HG02623 (cell line): ENCODE results near the gene GMEB2.
"Not testable (repeated sequence)": the region's sequence is repeated elsewhere in the genome, so short reads cannot be mapped to it uniquely, and the experiment has no call there.

ENCODE experiments used
- ATAC-seq: cut with Tn5 transposase; IDR thresholded peaks from one replicate; pipeline ENCODE4 v1.9.1; 2021; ENCODE audit warnings: moderate library complexity; ENCODE audit not compliant: unreplicated experiment

GMEB2 gene

DNA sequence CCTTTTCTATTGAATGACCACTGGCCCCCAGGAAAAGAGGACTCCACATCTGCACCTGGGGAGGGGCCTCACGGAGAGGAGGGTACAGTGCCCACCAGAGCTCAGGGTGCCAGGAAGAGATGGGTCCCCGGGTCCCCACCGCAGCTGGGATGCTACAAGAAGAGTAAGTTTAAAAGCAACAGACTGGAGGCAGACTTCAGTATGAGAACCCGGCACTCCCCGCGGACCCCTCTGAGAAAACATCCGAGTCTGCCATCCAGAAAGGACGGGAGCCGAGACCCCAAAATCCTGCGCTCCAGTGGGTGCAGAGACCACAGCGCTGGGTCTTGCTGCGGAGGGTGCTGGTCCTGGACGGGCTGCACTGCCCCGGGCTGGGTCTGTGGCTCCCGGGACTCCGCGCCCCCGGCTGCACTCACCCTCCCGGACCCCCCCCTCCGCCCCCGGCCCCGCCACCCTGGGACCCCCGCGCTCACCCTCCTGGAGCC, 53.2 kb downstream of the GMEB2 start:
- no peak for ATAC-seq

GRCh38 chr20:63572788-63573646, 53.9 kb downstream of the GMEB2 start:
- ATAC-seq, result no peak

GRCh38 chr20:63572071-63572787, 54.7 kb downstream of the GMEB2 start:
- ATAC-seq, result no peak

GRCh38 chr20:63571087-63571478, 55.8 kb downstream of the GMEB2 start:
- ATAC-seq, result not testable (repeated sequence)

- no peak for ATAC-seq
Measured at GRCh38 chr20:63570281-63571086, 56.4 kb downstream of the GMEB2 start.

DNA sequence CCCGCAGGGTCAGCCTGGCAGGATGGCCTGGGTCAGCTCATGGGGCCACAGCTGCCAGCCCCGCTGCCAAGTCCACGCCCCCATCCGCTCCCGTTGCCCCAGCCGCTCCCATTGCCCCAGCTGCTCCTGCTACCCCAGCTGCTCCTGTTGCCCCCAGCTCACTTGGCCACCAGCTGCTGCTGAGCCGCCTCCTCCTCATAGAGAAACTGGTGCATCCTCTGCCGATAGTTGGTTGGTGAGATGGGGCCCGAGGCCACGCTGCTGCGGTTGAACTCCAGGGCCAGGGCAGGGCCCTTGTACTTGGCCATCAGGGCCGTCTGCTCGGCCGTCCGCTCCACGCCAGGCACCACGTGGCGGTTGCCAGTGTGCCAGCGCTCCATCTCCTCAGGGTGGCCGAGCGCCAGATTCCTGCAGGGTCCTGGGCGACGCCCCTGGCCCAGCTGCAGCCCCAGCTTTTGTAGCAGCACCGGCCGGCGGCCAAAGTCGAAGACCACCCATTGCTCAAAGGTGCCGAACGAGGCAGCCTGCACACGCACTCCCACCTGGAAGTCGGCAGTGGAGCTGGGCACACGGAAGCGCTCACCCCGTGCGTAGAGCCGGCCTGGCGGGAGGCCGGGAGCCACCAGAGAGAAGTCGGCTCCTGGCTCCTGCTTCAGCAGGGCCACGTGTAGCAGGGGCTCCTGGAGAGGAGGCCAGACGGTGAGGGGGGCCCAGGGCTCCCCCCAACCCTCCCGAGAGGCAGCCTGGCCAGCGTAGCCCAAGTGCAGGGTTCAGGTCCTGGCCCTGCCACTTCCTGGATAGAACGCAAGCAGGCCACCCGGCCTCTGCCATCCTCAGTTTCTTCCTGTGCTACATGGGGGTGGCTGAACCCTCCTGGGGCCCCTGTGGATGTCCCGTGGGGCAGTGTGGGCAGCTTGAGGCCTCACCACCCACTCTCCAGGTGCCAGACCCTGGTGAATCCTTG, 57.6 kb downstream of the GMEB2 start:
- ATAC-seq, result no peak

DNA sequence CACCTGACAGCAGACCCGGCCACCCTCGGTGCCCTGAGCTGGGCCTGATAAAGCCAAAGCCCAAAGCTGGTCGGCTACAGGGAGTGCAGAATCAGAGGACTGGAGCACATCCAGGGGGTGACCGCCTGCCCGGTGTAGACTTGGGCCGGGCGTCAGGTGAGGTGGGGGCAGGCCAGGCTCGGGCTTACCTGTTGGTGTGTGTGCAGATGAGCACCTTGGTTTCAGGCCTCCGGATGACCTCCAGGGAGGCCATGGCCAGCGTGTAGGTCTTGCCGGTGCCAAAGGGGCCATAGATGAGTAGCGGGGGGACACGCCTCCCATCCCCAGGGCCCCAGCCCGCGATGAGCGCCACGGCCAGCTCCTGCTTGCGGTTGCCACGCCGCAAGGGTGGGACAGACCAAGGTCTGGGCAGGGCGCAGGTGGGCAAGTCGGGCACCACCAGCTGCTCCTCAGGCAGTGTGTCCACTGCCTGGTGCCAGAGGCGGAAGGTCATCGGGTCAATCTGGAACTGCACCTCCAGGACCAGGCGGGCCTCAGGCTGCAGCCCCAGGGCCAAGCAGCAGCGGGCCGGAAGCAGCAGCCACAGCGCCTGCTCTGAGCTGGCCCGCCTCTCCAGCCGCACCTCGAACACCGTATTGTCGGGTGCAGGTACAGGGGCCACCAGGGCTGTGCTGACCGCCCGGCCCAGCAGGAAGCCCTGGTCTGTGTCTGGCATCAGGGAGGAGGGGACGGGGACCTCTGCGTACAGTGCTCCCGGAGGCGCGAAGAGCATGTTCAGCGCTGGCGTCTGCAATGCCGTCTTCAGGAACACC, 58.5 kb downstream of the GMEB2 start:
- ATAC-seq, result no peak

GRCh38 chr20:63567386-63568169, 59.3 kb downstream of the GMEB2 start:
- ATAC-seq, result peak; percentile 56

GRCh38 chr20:63567136-63567385, 59.8 kb downstream of the GMEB2 start:
- no peak for ATAC-seq

GRCh38 chr20:63566395-63567135, 60.3 kb downstream of the GMEB2 start:
- no peak for ATAC-seq

- no peak for ATAC-seq
Measured at GRCh38 chr20:63565699-63566335, 61.1 kb downstream of the GMEB2 start.

DNA sequence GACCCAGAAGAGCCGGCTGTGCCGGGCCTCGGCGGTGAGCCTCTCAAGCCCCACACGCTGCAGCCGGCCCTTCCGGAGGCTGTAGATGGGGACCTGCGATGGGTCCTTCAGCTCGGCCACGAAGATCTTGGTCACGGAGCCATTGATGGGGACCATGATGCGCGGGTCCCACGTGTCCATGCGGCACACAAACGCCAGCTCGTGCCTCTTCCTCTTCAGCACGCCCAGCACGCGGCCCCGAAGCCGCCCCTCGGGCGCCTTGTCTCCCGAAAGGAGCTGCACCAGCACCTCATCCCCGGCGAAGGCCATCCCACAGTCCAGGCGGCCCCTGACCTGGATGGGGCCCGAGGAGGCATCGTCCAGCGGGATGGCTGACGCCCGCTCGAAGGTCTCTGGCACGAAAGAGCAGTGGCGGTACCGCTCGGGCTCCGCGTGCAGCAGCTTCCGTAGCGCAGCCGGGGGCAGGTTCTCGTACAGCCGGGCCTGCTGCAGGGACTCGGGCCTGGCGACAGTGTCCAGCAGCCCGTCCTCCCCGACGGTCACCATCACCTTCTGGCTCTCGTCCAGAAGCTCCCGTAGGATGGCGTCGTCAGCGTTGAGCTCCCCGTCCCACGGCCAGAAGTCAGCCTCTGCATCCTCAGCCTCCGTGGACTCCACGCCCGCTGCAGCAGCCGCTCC, 61.7 kb downstream of the GMEB2 start:
- no peak for ATAC-seq

DNA sequence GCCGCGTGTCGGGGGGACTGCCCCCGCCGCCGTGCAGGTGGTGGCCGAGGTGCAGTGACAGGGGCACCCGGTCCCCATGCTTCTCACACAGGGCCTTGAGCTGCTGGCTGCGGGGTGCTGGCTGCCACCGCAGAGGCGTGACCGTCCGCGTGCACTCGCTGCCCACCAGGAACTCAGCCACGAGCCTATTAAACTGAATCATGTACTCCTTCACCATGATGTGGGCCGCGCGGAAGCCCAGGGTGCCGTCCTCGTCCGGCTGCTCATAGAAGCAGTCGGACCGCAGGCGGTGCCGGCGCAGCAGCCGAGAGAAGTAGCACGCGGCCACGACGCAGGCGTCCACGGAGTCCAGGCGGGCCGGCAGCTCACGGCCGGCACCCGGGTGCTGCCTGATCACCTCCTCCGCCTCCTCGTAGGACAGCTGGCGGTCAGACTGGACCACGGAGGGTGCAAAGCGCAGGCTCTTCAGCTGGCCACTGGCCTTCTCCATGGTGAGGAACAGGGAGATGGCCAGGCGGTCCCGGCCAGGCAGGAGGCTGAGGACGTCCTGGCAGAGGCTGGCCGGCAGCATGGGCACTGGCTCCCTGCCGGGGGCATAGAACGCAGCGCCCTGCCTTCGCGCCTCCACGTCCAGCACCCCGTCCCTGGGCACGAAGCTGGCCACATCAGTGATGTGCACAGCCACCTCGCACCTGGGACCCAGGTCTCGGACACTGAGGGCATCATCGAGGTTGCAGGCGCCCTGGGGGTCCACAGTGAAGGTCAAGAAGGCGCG, 62.7 kb downstream of the GMEB2 start:
- ATAC-seq, result no peak

DNA sequence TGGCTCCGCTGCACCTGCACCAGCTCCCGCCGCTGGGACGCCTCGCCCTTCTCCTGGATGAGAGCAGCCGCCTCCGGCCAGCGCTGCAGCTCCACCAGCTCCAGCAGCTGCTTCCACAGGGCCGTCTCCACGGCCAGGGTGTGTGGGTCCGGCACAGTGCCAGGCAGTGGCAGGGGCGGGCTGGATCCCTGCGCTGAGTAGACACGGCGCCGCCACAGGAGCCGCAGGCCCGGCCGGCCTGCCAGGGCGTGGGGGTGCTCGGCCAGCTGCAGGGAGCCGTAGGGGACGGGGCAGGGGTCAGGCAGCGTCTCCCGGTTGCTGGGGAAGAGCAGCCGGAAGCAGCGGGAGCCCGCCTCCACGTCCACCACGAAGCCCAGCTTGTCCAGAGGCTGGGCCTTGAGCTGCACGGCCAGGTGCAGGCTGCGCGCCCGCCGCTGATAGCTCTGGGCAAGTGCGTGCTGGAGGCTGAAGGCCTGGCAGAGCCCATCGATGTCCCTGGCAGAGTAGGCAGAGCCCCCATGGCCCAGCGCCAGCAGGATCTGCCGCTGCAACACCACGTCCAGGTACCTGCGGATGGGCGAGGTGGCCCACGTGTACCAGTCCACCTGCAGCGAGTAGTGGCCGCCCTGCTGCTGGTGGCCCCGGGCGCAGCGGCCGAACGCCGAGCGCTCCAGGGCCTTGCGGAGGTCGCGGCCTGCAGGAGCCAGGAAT, 63.5 kb downstream of the GMEB2 start:
- ATAC-seq, result no peak

DNA sequence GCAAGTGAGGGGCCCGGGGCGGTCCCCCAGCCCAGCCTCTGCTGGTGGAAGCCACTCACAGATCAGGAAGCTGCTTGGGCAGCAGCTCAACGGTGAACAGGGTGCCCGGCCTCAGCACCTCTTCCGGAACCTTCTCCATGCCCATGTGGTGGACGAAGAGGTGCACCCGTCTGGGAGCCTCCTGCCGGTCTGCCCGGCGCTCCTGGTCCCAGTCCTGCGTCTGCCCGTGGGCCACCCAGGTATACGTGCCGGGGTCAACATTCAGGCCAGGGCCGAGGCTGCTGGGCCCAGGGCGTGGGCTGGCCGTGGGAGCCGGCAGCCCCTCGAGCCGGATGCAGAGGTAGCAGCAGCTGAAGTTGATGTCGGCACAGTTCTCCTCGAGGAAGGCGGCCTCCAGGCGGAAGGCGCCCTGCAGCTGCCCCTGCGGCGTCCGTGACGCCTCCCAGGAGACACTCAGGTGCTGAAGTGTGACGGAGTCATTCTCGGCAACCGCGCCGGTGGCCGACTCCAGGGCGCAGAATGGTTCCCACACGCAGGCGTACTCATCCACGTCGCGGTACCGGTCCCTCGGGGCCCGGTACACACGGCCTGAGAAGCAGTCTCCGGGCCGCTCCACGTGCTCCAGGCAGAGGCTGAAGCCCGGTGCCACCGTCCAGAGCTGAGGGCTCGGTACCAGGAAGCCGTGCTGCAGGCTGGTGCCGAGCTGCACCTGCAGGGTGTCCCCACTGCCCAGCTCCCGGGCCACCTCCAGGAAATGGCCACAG, 64.3 kb downstream of the GMEB2 start:
- ATAC-seq, result no peak
